HK-2 (cell line): Measurements from ENCODE around the gene C3orf49.

Source experiments
- DNase-seq: peaks from one replicate; pipeline ENCODE4 v3.0.0-alpha.2; 2018; ENCODE audit not compliant: unreplicated experiment

Gene C3orf49

GRCh38 chr3:63851287-63851686 lies 32.2 kb downstream of the C3orf49 start:
- no peak for DNase-seq

- no peak for DNase-seq
Observed at GRCh38 chr3:63853106-63853505, 34.0 kb downstream of the C3orf49 start.

GRCh38 chr3:63855333-63855940 lies 36.3 kb downstream of the C3orf49 start:
- DNase-seq: no peak

- DNase-seq: no peak
Observed at GRCh38 chr3:63857311-63857710, 38.2 kb downstream of the C3orf49 start.

DNA sequence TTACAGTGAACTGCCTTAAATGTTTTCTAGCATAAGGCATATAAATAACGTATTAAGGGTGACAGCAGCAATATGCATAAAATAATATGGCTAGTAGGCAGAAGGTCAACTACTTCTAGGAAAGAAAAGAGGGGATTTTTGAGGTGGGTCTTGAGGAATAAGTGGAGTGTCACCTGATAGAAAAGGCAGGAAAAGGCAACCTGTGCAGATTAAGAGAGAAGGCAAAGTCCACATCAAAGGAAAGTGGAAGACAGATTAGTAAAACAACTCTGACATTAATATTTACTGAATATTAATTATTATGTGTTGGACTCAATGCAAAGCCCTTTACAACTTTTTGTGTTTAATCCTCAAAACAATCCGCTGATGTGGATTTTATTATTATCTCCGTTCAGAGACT lies 41.7 kb downstream of the C3orf49 start:
- no peak for DNase-seq

- no peak for DNase-seq
Observed at GRCh38 chr3:63861306-63861705, 42.2 kb downstream of the C3orf49 start.

- no peak for DNase-seq
Observed at GRCh38 chr3:63862804-63863149, 43.7 kb downstream of the C3orf49 start.

GRCh38 chr3:63863150-63864007 lies 44.3 kb downstream of the C3orf49 start, which contains the start of the genes ATXN7 and THOC7:
ATXN7 (plus strand) TSS chr3:63863867; CDS start chr3:63912599, 48,732 bp downstream.
THOC7 (minus strand) TSS chr3:63863805; CDS start chr3:63863790, 15 bp downstream.
- peak; percentile 55 for DNase-seq

DNA sequence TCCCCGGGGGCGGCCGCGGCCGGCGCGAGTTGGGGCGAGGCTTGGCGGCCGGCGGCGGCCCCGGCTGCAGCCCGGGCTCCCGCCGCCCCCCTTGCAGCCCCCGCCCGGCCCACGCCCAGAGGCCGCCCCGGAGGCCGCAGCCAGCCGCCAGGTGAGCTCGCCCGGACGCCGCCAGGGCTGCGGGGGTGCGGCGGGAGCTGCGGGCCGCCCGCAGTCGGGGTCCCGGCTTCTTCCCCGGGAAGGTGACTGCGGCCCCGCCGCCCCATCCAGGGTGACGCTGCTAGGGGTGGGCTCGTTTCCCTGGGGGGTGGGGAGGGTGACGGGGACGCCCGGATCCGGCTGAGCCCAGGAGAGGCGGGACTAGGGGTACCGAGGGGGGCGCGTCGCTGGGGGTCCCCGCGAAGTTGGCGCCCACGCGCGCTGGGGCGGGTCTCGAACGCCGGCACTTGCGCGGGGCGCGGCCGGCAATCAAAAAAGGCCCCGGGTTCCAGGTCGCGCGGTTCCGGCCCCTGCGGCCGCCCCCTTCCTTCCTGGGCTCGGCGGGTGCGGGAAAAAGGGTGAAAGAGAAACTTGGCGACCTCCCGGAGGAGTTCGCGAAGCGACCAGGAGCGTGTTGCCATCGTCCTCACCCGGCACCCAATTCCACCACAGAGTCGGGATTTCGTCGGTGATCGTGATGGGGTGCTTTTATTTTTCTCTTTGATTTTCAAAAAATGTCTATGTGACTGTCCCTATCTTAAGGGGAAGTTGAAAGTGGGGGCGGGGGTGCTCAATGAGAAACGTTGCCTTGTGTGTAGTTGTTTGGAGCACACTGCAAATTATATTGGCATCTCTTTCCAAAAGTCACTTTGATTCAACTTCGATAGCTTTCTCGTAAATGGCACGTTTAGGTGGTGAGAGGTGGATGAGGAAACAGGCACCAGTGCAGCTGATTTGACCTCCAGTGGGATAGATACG lies 45.2 kb downstream of the C3orf49 start:
- DNase-seq: peak; percentile 34

DNA sequence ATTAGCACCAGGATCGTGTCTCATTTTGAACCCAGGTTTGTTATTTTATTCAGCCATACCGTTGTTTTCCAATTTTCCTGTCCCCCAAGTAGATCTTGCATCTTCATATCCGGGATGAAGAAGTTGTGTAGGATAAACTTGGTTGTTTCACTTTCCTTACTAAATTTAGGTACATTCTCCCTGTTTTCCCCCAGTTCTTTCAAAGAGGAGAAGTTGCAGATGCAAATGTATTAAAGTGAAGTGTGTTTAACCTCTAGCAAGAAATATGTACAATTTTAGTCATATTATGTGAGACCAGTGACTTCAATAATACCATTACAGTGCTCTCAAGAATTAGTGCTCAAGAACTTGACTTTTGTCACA lies 45.8 kb downstream of the C3orf49 start:
- no peak for DNase-seq

GRCh38 chr3:63867225-63867624 lies 48.1 kb downstream of the C3orf49 start:
- DNase-seq: no peak

GRCh38 chr3:63869940-63870614 lies 51.0 kb downstream of the C3orf49 start:
- no peak for DNase-seq

- DNase-seq: no peak
Observed at GRCh38 chr3:63870615-63871005, 51.5 kb downstream of the C3orf49 start.

- no peak for DNase-seq
Observed at GRCh38 chr3:63872135-63872924, 53.2 kb downstream of the C3orf49 start.

GRCh38 chr3:63874769-63875168 lies 55.7 kb downstream of the C3orf49 start:
- no peak for DNase-seq

DNA sequence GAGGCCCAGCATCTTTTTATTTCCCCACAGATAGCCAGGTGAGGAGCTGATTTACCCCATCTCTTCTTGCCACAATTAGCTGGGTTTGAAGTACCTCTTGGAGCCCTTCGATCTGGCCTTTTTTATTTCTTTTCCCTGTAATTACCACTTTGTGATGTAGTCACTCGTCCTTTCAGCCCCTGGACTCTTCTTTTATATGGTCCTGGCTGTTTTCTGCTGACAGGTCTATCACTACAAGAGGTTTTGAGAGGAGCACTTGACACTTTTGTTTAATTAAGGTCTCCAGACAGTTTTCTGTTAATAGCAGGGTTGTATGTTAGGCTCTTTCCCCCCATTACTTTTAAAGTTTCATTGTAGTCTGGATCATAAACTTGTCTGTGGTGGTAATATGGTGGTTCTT lies 56.4 kb downstream of the C3orf49 start:
- no peak for DNase-seq

- DNase-seq: no peak
Observed at GRCh38 chr3:63876260-63876659, 57.2 kb downstream of the C3orf49 start.

DNA sequence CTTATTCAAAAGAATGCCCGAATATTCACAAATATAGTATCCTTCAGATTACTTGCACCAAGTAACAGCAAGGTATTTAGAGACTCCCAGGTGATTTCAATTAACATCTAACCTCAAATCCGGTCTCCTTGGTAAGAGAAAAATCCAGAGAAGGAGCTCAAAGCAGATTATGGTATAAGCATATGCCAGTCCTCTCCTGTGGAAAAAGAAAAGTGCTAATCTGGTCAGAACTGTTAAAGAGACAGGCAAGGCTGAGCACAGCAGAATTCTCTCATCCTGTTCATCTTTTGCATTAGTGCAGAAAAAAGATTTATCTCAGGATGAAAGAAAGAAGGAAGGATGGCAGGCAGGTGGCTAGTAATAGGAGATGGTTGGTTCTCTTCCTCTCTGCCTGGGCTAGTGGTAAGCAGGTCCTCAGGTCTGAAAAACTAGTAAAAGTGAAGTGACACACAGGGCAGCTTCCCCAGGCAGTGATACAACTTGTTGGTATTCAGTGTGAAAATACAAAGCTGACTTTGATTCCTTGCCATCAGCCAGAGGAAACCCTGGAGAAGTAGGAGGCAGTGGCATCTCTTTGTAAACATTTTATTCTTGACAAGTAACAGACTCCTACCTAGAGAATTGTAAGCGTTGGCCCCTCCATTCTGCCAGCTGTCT lies 58.8 kb downstream of the C3orf49 start:
- DNase-seq: no peak

DNA sequence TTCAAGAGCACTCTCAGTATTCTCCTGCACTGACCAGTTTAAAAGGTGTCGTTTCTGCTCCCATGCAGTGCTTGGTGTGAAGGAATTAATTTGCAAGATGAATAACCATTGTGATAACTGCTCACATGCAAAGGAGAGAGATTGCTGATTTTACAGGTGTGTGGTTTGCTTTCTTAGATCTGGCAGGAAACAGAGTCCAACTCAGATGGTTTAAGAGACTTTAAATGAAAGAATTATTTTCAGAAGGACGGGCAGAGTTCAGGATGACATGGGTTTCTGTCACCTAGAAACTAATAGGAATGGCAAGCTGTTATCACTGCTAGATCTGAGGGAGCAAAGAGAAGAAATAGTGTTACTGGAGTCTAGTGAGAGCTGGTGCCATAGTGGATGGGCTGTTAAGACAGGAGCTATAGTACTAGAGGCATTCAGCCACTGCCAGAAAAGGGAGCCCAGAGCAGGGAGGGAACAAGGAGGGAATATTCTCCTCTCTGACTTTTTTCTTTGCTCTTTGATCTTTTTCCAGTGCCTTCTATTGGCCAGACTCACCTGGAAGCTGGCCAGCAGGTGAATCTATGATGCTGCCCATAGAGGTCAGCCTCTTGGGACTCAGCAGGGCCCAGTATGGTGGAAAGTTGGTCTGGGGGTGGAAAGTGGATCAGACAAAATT lies 59.4 kb downstream of the C3orf49 start:
- no peak for DNase-seq

DNA sequence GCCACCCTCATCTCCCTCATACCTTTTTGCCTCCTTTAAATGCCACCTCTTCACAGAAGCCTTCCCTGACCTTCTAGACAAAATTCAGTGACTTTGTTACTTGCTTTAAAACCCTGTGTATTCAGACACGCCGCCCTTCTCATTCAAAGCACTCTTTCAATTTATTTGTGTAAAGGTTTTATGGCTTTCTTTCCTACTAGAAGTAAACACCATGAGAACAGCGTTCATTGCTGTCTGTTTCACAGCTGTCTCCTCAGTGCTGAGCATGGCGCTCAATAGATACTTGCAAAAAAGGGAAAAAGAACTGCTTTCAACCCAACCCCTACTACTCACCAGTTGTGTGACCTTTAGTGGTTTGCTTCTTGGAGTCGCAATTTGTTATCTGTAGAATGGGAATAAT lies 61.6 kb downstream of the C3orf49 start:
- no peak for DNase-seq
